Central memory CD4-positive, alpha-beta T cell (primary cell): ENCODE measurements around the gene VTI1A.

ENCODE experiments used
- DNase-seq: peaks from one replicate; pipeline ENCODE4 v3.0.0; 2022

VTI1A gene

GRCh38 chr10:112763916-112764520 is 317.0 kb downstream of the VTI1A start:
- DNase-seq = no peak

- DNase-seq = no peak
These were observed 318.8 kb downstream of the VTI1A start for GRCh38 chr10:112765717-112766235.

- no peak for DNase-seq
These were observed 319.6 kb downstream of the VTI1A start for GRCh38 chr10:112766636-112767035.

GRCh38 chr10:112767156-112767555 is 320.1 kb downstream of the VTI1A start:
- no peak for DNase-seq

GRCh38 chr10:112768121-112768520 is 321.1 kb downstream of the VTI1A start:
- no peak for DNase-seq

- no peak for DNase-seq
These were observed 322.1 kb downstream of the VTI1A start for GRCh38 chr10:112769081-112769480.

GRCh38 chr10:112769611-112770370 is 322.8 kb downstream of the VTI1A start:
- DNase-seq = no peak

GRCh38 chr10:112771733-112772132 is 324.7 kb downstream of the VTI1A start:
- DNase-seq = no peak

- DNase-seq = no peak
These were observed 326.8 kb downstream of the VTI1A start for GRCh38 chr10:112773783-112774182.

GRCh38 chr10:112774210-112774609 is 327.2 kb downstream of the VTI1A start:
- DNase-seq = no peak

GRCh38 chr10:112774798-112775197 is 327.8 kb downstream of the VTI1A start:
- no peak for DNase-seq

GRCh38 chr10:112775381-112775780 is 328.4 kb downstream of the VTI1A start:
- DNase-seq = no peak

GRCh38 chr10:112775892-112776674 is 329.1 kb downstream of the VTI1A start:
- DNase-seq = no peak

- no peak for DNase-seq
These were observed 331.6 kb downstream of the VTI1A start for GRCh38 chr10:112778579-112778978.

GRCh38 chr10:112779025-112779770 is 332.2 kb downstream of the VTI1A start:
- DNase-seq = no peak

GRCh38 chr10:112782200-112782907 is 335.3 kb downstream of the VTI1A start:
- no peak for DNase-seq

- DNase-seq = no peak
These were observed 336.5 kb downstream of the VTI1A start for GRCh38 chr10:112783351-112784021.

- no peak for DNase-seq
These were observed 337.0 kb downstream of the VTI1A start for GRCh38 chr10:112784022-112784461.

- DNase-seq = no peak
These were observed 338.1 kb downstream of the VTI1A start for GRCh38 chr10:112785089-112785488.

- no peak for DNase-seq
These were observed 342.2 kb downstream of the VTI1A start for GRCh38 chr10:112789248-112789647.

- DNase-seq = no peak
These were observed 343.0 kb downstream of the VTI1A start for GRCh38 chr10:112790030-112790429.
